Fibroblast of villous mesenchyme (primary cell): Measurements from ENCODE around the gene GJB2. TPM values are rescaled to one million over a fixed set of nuclear protein-coding genes. Genes with fewer than 3 reads are reported as not detected.

Source experiments
- DNase-seq: peaks from one replicate; pipeline ENCODE4 v3.0.0-alpha.2; 2010; ENCODE audit warnings: low read depth
- H3K4me3 ChIP-seq: 2 replicates; pipeline ENCODE4 v1.5.1; 2011; ENCODE audit warnings: low read depth, mild to moderate bottlenecking, low read length
- total RNA-seq: library from RNA; depleted of rRNA; stranded (reverse); fragments of >200 nt; gene quantifications from 2 replicates; pipeline ENCODE4 v1.2.3, GENCODE V29; 2012
- TF ChIP-seq, protein P1 (sequence below): IDR thresholded peaks from 2 replicates; pipeline ENCODE4 v1.5.1; 2012; ENCODE audit warnings: low read depth, mild to moderate bottlenecking, low read length; ENCODE audit not compliant: insufficient read depth

Gene GJB2
- total RNA-seq, 1 donor, result not detected

DNA sequence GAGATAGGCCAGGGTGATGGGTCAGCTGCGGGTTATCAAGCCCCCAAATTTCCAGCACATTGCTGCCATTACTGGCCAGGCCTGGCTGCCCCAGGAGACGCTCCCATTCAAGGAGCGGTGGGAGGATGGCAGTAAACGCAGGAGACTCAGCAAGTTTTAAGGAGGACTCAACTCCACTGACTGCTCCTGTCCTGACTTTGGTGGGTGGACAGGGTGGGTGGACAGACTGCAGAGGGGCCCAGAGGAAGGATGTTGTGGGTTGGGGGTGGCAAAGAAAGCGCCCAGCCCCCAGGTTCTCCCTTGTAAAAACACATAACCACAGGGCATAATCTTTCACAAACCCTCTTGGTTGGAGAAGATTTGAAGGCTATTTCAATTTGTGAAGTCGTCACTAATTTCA is 35.0 kb upstream of the GJB2 start:
- H3K4me3 ChIP-seq, result no peak overlapping the region
- DNase-seq, result no peak
- TF ChIP-seq, protein P1, sequence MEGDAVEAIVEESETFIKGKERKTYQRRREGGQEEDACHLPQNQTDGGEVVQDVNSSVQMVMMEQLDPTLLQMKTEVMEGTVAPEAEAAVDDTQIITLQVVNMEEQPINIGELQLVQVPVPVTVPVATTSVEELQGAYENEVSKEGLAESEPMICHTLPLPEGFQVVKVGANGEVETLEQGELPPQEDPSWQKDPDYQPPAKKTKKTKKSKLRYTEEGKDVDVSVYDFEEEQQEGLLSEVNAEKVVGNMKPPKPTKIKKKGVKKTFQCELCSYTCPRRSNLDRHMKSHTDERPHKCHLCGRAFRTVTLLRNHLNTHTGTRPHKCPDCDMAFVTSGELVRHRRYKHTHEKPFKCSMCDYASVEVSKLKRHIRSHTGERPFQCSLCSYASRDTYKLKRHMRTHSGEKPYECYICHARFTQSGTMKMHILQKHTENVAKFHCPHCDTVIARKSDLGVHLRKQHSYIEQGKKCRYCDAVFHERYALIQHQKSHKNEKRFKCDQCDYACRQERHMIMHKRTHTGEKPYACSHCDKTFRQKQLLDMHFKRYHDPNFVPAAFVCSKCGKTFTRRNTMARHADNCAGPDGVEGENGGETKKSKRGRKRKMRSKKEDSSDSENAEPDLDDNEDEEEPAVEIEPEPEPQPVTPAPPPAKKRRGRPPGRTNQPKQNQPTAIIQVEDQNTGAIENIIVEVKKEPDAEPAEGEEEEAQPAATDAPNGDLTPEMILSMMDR, result no peak

DNA sequence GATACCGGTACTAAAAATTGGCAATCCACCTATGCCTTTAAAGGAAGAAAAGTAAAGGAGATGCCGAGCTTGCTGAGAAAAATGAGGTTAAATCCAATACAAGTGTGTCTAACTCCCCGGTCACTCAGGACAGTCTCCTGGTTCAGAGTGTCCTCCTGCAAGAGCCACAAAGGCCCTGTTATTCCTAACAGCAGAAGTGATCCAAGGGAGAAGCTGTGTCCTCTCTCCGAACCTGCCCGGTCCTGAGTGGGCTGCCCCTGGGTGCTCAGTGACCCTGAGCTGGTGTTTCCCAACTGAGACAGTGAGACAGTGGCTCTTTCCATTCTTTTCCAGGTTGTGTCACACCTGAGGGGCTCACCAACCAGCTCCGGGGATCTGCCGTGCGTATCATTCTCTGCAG is 34.5 kb upstream of the GJB2 start:
- TF ChIP-seq, protein P1, result no peak
- no peak overlapping the region for H3K4me3 ChIP-seq
- no peak for DNase-seq

DNA sequence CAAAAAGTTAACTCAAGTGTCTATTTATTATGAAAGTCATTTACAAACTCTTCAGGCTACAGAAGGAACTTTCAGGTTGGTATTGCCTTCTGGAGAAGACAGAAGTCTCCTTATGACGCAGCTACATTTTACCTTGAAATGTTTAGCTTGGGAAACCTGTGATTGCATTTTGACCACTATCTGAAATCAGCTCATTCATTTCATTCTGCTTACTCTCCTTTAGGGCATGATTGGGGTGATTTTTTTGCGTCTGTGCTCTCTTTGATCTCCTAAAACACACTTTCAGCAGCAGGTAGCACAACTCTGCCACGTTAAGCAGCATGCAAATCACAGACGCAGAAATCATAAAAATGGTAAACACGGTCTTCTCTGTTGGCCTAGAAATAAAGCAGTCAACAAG is 29.8 kb upstream of the GJB2 start:
- TF ChIP-seq, protein P1, result no peak
- no peak overlapping the region for H3K4me3 ChIP-seq
- no peak for DNase-seq

DNA sequence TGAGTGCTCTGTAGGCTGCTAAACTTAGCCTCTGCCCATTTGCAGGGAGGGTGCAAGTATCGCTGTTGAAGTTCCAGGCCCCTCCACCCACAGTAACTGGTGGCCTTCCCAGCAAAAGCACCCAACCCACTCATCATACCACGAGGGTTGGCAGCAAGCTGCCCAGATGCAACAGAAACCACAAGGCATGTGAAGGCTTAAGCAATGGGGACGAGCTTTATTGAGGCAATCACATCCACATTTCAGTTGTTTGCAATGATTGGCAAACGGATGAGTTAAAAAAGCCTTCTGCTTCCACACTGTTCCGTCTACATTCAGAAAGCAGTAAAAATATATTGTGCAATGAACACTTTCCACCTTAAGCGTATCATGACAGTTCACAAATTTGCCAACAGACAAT is 29.0 kb upstream of the GJB2 start:
- peak; percentile 3 for DNase-seq
- TF ChIP-seq, protein P1, result no peak

DNA sequence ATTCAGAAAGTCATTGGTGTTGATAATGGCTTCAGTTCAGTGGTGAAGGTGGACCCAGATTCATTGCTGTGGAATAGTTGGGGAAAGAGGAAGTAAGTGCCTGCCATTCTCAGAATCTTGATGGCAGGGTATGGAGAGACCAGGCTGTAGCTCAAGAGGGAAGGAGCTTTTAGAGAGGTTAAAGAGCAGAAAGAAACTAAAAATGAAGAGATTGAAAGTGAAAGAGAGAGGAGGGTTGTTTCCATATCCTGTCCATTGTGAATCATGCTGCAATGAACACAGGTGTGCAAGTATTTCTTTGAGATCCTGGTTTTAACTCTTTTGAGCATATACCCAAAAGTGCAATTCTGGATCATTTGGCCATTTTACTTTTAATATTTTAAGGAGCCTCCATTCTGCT is 26.8 kb upstream of the GJB2 start:
- TF ChIP-seq, protein P1, result no peak
- no peak overlapping the region for H3K4me3 ChIP-seq
- no peak for DNase-seq

More for the DNA sequence above, 29.0 kb upstream of the GJB2 start:
- H3K4me3 ChIP-seq, result no peak overlapping the region

DNA sequence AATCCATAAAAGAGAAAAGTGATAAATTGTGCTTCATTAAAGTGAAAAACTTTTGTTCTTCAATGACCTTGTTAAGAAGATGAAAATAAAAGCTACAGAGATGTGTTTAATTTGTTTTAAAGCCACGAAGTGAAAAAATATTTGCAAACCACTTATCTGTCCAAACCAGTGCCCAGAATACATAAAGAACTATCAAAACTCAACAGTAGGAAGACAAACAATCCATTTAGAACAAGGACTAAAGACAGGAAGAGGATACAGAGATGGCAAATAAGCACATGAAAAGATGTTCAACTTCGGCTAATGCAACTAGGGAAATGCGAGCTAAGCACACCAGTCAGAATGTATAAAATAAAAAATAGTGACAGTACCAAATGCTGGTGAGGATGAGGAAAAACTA is 24.4 kb upstream of the GJB2 start:
- TF ChIP-seq, protein P1, result no peak
- DNase-seq, result no peak
- H3K4me3 ChIP-seq, result no peak overlapping the region

DNA sequence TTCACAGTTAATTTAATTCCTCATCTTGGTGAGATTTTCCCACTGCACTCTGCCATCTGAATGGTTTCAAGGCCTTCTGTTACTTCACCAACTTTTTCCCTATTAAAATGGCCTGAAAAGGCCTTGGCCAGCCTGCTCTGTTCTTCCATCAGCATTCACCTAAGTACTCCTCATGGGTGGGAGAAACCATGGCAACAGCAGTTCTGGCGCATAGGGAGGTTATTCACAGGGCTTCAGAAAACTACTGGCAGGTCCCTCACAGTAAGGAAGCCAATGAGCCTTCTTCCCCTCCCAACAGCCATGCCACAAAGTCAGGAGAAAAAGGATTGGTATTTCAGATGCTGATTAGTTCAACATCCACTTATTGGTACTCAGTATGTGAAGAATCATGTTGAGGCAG is 17.2 kb upstream of the GJB2 start:
- TF ChIP-seq, protein P1, result no peak
- H3K4me3 ChIP-seq, result no peak overlapping the region
- no peak for DNase-seq
